GM19240 (cell line): Measurements from ENCODE around the gene KCNK2.

Experiments
- DNase-seq: peaks from one replicate; pipeline ENCODE4 v3.0.0; 2011; ENCODE audit warnings: low spot score; ENCODE audit not compliant: insufficient read length

Gene KCNK2, protein sequence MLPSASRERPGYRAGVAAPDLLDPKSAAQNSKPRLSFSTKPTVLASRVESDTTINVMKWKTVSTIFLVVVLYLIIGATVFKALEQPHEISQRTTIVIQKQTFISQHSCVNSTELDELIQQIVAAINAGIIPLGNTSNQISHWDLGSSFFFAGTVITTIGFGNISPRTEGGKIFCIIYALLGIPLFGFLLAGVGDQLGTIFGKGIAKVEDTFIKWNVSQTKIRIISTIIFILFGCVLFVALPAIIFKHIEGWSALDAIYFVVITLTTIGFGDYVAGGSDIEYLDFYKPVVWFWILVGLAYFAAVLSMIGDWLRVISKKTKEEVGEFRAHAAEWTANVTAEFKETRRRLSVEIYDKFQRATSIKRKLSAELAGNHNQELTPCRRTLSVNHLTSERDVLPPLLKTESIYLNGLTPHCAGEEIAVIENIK

DNA sequence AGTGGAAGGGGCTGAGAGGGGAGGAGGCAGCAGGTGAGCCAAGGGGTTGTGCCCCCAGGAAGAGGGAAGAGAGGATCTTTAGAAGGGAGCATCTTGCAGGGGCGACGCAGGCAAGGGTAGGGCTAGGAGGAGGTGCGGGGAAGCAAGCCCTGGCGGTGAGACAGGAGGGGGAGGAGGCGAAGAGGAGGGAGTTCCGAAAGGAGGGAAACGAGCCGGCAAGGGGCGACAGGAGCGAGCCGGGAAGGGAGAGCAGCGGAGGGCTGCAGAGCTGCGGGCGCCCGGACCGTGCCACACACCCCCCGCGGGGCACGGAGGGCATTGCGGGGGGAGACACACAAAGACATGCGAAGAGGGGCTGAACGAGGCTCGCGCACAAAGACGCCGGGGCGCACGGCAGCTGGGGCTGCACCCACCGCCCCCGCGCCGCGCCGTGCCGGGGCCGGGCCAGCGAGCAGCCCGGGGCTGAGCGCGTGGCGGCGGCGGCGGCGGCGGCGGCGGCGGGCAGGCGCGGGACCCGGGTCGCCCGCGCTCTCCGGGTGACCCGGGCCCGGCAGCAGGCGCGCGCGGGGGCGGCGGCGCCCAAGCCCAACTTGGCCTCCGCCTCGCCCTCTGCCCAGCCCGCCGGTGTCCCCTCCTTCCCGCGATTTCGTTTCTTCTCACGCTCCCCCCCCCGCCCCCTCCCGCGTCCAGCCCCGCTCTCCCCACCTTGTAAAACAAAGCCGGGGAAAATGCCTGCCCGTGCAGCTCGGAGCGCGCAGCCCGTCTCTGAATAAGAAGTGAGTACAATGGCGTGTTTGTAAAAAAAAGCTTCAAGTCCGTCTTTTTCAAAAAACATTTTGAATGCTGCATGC, at the start of gene KCNK2:
KCNK2 (plus strand) TSS at position 206 of the 851 bp plus-strand sequence. CDS start 649 bp downstream, outside the sequence.
- no peak for DNase-seq

DNA sequence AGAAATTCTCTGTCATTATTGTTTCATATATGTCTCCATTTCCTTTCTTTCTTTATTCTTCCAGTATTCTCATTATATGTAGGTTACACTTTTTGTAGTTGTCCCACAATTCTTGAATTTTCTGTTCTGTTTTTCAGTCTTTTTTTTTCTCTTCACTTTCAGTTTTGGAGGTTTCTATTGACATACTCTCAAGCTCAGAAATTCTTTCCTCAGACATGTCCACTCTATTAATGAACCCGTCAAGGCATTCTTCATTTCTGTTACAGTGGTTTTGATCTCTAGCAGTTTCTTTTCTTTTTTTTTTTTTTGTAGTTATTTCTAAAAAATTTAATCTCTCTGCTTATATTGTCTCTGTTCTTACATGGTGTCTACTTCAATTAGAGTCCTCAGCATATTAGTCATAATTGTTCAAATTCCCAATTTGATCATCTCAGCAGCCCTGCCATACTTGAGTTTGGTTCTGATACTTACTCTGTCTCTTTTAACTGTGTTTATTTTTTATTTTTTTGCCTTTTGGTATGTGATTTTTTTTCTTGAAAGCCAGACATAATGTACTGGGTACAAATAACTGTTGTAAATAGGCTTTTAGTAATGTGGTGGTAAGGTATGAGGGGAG, 49.5 kb upstream of the KCNK2 start:
- no peak for DNase-seq

DNA sequence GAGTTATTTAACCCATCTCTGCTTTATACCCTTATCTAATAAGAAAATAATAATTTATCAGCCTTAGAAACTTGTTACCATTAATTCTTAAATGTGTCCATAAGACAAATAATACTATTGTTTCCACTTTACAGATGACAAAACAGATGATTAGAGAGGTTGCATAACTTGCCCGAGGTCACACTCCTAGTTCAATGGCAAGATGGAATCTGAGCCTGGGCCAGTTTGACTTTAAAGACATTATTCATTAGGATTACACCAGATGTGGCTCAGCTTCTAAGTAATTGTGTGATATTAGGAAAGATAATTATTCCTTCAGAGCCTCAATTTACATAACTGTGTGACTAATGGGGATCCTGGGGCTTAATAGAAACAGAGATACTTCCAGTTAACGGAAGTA, 42.3 kb upstream of the KCNK2 start:
- DNase-seq, result no peak

DNA sequence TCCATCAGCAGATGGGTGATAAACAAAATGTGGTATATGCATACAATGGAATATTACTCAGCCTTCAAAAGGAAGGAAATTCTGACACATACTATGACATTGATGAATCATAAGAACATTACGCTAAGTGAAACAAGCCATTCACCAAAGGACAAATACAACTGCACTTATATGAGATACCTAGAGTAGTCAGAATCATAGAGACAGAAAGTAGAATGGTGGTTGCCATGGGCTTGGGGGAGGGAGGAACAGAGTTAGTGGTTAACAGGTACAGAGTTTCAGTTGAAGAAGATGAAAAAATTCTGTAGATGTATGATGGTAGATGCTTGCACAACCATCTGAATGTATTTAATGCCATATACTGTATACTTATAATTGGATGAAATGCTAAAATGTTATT, 39.1 kb upstream of the KCNK2 start:
- DNase-seq, result no peak

DNA sequence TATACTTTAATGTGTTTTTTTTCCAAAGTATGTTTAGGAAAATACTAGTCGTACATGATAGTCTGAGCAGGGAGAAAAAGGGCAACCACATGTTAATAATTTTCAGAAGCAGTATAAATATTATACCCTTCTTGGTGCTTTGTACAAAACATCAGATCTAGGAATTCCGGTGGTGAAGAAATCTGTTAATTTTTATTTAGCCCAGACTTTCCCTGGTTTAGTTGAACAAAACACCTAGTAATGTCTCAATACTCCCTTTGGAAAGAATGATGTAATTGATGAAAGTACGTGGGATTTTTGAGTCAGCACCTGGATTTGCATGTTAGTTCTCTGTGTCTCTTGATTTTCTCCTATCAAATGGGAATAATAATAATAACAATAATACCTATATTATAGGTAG, 38.4 kb upstream of the KCNK2 start:
- DNase-seq, result no peak

DNA sequence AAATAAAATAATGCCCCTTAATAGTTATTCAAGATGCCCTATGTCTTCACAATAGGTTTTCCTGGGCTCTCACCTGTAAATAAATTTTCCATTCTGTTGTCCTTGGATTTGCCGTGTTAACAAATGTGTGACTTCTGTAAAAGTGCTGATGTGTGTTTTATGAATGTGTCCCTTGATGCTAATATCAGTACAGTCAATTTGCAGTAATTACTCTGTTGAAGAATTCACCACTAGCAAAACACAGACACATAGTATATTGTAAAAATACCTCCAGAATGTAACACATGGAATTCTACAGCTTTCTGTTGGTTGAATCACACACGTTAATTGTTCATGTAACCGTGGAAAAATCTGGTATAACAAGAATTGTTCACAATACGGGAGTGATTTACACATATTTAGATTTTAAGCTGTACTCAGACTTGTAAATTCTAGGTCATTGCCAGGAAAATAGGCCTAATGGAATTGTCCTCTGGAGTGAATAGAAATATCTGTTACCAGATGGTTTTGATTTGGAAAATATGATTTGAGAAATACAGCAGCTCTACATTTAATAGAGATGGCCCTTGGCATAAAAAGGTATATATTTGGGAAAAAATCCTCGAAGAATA, 36.7 kb upstream of the KCNK2 start:
- no peak for DNase-seq

DNA sequence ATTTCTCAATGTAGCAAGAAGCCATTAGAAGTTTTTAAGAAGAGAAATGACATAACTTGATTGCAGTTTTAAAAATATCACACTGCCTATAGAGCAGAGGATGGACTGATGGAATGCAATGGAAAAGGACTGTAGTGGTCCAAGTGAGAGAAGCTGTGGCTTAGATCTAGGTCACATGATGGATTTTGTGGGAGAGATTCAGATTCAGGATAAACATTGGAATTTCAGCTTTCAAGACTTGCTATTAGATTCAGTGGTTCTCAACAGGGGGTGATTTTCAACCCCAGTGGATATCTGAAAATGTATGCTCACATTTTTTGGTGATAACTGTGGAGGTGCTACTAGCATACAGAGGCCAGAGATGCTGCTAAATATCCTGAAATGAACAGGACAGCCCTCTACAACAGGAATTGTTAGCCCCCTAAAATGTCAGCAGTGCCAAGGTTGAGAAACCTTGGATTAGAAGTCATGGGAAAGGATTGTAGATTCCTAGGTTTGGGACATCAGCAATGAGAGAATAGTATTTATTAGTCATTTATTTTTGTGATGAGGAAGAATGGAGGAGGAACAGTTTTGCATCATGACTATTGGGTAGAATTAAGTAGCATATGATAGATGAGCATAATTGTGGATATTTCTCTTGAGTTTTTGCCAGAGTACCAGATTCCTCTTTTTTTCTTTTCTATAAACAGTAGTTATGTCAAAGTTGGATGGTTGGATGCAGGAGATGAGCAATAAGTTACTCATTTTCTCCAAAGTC, 30.1 kb upstream of the KCNK2 start:
- DNase-seq, result no peak

DNA sequence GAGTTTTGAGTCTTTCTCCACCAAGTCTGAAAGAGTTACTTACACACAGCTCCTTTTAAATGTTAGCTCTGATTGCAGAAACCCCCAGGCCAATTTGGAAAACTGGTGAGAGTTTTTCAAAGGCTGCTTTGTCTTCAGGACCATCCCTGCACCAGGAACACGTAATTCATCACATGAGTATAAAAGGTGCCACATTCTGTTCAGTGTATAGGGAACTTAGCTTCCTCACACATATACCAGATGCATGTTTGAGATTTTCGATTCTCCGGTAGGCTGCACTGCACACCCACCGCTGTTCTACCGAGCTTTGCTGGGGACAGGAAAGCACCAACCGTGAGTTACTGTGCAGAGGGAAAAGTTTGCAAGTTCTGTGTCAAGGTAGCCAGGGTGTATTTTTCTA, 28.3 kb upstream of the KCNK2 start:
- no peak for DNase-seq

DNA sequence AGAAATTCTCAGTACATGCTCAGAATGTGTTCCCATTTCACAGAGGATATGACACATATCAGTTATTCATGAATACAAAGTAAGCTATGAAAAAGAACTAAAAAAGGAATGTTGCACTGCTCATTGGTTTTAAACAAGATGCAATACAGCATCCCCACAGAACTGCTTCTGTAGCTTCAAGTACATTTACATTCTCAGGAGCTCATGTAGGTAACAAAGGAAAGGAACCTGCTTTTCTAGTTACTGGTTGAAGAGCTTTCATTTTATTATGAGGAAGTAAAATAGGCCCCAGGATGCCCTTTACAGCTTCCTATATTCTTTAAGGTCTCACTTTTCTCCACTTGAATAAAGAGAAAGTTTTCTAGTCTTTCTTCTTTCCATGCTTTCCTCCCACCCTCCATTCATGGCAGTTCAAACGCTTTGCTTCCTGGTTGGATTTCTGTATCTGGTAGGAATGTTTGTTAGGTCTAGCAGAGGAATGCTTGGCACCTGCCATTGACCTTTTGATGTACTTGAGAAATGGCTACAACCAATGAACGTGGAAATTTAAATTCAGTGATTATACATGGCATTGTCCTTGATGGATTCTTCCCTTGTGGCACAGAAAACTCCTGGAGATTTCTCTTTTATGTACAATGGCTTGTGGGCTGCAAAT, 27.1 kb upstream of the KCNK2 start:
- no peak for DNase-seq

DNA sequence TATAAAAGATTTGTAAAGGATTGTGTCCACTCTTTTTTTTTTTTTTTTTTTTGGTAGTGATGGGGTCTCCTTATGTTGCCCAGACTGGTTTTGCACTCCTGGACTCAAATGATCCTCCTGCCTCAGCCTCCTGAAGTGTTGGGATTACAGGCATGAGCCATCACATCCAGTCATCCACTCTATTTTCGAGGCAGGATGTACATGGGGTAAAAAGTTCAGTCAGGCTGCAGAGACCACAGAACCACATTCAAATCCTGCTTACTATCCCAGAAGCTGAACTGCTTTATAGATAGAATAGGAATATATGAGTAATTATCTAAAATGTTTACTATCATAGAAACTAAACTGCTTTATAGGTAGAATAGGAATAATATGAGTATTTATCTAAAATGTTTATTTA, 26.0 kb upstream of the KCNK2 start:
- DNase-seq, result no peak

DNA sequence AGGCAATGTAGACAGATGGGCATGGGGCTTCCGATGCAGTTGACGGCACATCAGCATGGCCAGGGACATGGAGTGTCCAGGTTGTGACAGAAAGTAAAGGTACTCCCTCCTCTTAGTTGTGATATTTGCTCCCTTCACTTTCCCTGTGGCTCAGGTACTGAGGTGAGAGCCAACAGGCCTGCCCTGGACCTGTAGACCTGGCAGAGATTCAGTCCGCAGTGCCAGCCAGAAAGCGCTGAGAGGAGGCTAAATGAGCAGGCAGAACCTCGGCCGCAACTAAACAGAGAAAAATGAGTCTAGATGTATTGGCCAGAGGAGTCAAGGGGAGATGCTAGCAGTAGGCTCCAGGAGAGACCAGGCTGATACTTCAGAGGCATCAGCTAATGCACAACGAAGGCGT, 22.6 kb upstream of the KCNK2 start:
- no peak for DNase-seq

DNA sequence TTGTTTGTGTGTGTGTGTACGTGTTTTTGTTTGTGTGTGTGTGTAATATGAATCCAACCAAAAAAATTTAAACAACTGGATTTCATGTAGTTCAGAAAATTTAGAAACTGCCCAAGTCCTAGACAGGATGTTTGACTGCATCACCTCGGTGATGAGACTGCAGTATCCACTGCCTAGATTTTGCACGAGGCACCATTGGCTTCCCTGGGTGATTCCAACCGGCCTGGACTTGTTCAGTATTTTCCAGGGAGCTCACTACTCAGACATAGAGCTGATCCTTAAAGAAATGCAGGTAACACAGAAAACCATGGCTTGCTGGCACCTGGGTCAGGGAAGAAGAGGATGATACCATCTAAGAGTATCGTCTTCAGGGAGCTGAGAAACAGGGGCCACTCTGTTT, 18.2 kb upstream of the KCNK2 start:
- no peak for DNase-seq

DNA sequence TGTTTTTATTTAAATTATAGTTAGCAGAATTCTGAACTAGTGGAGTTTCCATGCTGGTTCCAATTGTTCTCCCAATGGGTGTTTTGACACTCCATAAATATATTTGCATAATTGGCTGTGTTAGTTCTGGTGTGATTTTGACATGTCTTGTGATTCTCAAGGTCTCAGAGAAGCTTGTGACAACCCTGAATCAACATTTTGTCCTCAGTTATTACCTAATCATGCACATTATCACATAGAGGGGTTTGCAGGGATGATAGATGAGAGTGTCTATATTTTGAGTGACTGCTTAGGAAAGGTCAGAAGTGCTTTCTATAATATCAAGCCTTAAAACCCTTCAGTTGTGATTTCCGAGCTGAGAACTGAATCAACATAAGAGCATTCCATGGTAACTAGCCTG, 11.5 kb upstream of the KCNK2 start:
- no peak for DNase-seq

DNA sequence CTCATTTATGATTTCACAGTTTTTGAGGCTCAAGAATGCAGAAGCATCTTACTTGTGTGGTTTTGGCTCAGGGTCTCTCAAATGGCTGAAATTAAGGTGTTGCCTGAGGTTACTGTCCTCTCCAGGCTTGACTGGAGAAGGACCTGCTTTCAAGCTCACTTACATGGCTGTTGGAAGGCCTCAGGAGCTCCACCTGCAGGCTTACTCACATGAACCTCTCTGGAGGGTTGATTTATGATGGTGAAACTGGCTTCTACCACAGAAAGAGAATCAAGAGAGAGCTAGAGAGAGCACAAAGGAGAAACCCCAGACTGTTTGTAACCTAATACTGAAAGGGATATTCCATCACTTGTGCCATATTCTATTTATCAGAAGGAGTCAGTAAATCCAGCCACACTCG, 6.2 kb upstream of the KCNK2 start:
- no peak for DNase-seq

DNA sequence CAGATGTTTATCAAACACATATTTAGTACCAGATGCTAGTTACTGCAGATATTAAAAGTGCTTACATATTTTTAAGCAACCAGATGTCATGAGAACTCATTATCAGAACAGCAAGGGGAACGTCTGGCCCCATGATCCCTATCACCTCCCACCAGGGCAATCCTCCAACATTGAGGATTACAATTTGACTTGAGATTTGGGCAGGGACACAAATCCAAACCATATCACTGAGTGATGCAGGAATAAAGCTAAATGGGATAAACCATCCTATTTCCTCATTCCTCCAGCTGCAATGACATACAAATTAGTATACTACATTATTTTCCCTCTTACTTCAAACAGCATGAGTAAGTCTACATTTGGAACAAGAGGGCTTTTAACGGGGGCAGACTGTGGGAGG, 3.1 kb upstream of the KCNK2 start:
- DNase-seq, result no peak

DNA sequence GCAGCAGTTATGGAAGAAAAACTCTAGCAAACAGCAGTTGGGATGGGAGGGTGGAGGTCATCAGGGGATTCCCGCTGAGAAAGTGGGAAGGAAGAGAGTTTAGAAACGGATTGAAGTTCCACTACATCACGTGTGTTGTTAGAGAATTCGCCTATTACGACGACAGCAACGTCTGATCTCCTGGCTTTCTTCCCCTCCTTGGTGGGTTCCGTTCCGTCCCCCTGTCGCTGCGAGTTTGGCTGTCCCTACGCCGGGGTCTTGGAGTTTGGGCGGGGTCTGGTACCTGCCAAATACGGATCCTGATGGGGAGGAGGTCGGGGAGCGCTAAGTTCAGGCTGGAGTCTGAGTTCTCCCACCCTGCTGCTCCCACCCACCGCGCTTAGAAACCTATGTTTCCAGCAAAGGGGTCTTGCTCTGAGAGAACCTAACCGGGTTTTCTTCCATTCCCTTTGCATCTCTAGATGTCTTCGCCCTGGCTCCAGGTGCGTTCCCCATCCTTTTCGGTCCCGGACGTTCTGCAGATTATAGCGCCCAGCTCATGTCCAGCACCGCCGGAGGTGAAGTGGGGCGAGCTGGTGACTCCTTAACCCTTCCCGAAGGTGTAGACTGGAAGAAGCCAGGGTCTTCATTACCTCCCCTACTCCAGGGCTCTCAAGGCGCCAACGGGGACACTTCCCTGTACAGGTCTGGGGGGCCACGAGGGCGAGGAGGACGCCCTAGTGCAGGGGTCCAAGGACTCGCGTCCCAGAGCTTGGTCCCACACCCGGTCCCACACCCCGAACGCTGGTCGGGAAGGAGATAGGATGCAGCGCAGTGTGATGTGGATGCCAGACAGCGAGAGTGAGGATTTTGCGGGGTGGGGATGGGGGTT, 641 bp upstream of the KCNK2 start:
- no peak for DNase-seq

DNA sequence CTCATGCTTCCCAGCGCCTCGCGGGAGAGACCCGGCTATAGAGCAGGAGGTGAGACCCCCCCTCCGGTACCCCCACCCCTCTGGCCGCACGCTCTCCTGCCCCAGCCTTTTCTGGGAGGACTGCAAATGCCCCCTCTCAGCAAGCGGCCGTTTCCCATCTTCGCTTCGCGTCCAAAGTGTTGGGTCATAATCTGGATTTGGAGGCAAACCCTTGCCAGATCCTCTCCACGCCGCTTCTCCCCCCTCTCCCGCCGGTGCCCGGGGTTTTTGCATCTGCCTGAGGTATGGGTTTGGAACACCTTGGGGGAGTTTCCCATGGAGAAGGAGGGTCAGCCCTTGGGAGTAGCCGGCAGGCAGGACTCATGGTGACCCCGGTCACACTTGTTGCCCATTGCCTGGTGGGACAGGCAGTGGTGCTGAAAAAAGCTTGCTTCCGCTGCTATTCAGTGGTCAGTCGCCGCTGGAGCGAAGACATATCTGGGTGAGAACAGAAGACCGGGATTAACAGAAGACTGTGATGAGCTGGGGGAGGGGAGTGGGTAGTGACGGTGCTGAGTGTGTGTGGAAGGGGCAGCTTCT, 935 bp downstream of the KCNK2 start:
- DNase-seq, result no peak

DNA sequence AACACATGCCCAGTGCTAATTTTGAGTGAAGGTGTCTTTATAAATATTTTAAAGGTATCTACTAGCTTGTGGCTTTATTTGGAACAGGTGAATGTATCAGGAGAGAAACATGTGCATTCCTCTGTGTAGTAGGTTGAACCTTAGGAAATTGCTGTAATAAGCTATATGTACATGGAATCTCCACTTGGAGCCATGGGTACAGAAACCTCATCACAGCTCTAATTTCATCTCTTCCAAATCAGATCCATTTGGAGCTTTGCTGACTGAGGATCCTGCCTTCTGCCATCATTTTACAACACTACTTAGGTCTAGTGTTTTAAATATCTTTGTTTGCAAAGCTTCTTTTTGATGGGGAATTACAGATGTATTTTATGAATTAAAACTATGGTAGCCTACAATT, 2.1 kb downstream of the KCNK2 start:
- no peak for DNase-seq

DNA sequence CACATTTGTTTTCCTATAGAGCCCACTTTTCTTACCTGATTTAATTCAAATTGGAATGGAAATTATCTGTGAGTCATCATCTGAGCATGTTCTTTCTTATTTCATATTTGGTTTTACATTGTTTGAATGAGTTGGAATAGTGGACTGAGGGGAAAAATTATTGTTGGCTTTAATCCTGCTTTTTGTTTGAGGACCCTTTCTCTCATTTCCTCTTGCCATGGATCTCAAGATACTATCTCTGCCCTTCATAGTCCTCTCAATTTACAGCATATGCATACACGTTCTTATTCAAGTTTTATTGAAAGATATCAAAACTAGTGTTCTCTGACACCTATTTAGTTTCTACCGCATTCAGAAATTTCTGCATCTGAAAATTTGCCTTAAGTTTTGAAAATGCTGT, 5.1 kb downstream of the KCNK2 start:
- DNase-seq, result no peak
